GM12878 (cell line): ENCODE data around the gene GALNT16. TPM values are rescaled to one million over a fixed set of nuclear protein-coding genes. Genes with fewer than 3 reads are reported as not detected.

Source experiments
- ATAC-seq: fragments of 200-7000 bp; cut with Tn5 transposase; 3 replicates; pipeline ENCODE4 v1.9.1; 2020; ENCODE audit warnings: mild to moderate bottlenecking, moderate library complexity
- BruUV-seq: library from RNA; stranded (reverse); fragments of 400-500 nt; replicated peaks from 2 replicates; lab custom pipeline; 2021; lab: Mats Ljungman, UMichigan
- CTCF ChIA-PET: fragments of 300-600 bp; sonication (Branson Sonifier 250); formaldehyde crosslinking; extraction: SDS; loops from one replicate; lab custom pipeline; 2021; ENCODE audit warnings: inconsistent platforms; lab: Yijun Ruan, JAX
- POLR2A ChIA-PET: fragments of 350-600 bp; formaldehyde crosslinking; extraction: SDS; loops from one replicate; lab custom pipeline; 2021; ENCODE audit warnings: inconsistent platforms; lab: Charles Lee
- RAD21 ChIA-PET: fragments of 300-600 bp; sonication (Branson Sonifier 250); formaldehyde crosslinking; loops from one replicate; lab custom pipeline; 2023; ENCODE audit warnings: antibody characterized with exemption; ENCODE audit not compliant: unreplicated experiment; lab: Charles Lee
- SMC1A ChIA-PET: fragments of 300-600 bp; sonication (Branson Sonifier 250); formaldehyde crosslinking; loops from one replicate; lab custom pipeline; 2023; ENCODE audit not compliant: unreplicated experiment, uncharacterized antibody; lab: Charles Lee
- DNase-seq: peaks from one replicate; pipeline ENCODE4 v3.0.0-alpha.2; 2011; ENCODE audit warnings: low read depth, low spot score
- FAIRE-seq: peaks from 3 replicates; lab custom pipeline; 2011; peaks lifted over from hg19 to GRCh38; lab: Jason Lieb, UNC
- H2AFZ ChIP-seq: 2 replicates; pipeline ENCODE4 v1.6.0; 2011; ENCODE audit warnings: low read depth, low read length, control low read depth; ENCODE audit not compliant: control insufficient read depth
- H3K27ac ChIP-seq: 2 replicates; pipeline ENCODE4 v1.5.1; 2011; ENCODE audit warnings: control low read depth; ENCODE audit not compliant: control insufficient read depth, insufficient read depth
- H3K27me3 ChIP-seq, 2 experiments: replicated peaks in 1 of 2; 2 replicates each; pipeline versions ENCODE4 v1.6.0 to v1.6.1; 2011; ENCODE audit warnings: low read length in 1 of 2; ENCODE audit not compliant: control insufficient read depth in 2 of 2, insufficient read depth in 2 of 2
- H3K36me3 ChIP-seq, 2 experiments: 2 replicates each; pipeline ENCODE4 v1.5.1; 2011; ENCODE audit warnings: low read length in 1 of 2; ENCODE audit not compliant: control insufficient read depth in 2 of 2, insufficient read depth in 2 of 2
- H3K4me1 ChIP-seq: 2 replicates; pipeline ENCODE4 v1.6.1; 2011; ENCODE audit warnings: mild to moderate bottlenecking, low read length, moderate library complexity, mixed read lengths; ENCODE audit not compliant: control insufficient read depth, insufficient read depth
- H3K4me2 ChIP-seq: 2 replicates; pipeline ENCODE4 v1.6.0; 2011; ENCODE audit warnings: control low read depth; ENCODE audit not compliant: control insufficient read depth, insufficient read depth
- H3K4me3 ChIP-seq: fragments of 200-600 bp; sonication (generic); 2 replicates; pipeline ENCODE4 v1.5.1; 2016
- H3K79me2 ChIP-seq: 2 replicates; pipeline ENCODE4 v1.6.0; 2011; ENCODE audit warnings: low read length; ENCODE audit not compliant: control insufficient read depth, insufficient read depth
- H3K9ac ChIP-seq: 2 replicates; pipeline ENCODE4 v1.8.0; 2011; ENCODE audit warnings: low read length, control low read depth, mixed read lengths; ENCODE audit not compliant: control insufficient read depth, insufficient read depth
- H3K9me3 ChIP-seq: replicated peaks from 3 replicates; pipeline ENCODE4 v1.5.1; 2011; ENCODE audit warnings: mild to moderate bottlenecking, low read length; ENCODE audit not compliant: control insufficient read depth, insufficient read depth
- H4K20me1 ChIP-seq: 2 replicates; pipeline ENCODE4 v1.6.0; 2011; ENCODE audit not compliant: control insufficient read depth, insufficient read depth
- ETV6 ChIP-seq, 2 experiments: fragments of 450-650 bp in 1 of 2; IDR thresholded peaks in 1 of 2; conservative IDR thresholded peaks in 1 of 2; 2 replicates each; pipeline ENCODE4 v1.6.1; 2014; ENCODE audit warnings: antibody characterized with exemption in 1 of 2, borderline replicate concordance in 1 of 2, low read depth in 1 of 2, mild to moderate bottlenecking in 1 of 2, moderate library complexity in 1 of 2
- IKZF2 ChIP-seq, 2 experiments: fragments of 450-650 bp; IDR thresholded peaks; 2 replicates each; pipeline ENCODE4 v1.6.1; 2017; ENCODE audit warnings: mild to moderate bottlenecking in 2 of 2, moderate library complexity in 2 of 2
- IRF3 ChIP-seq: fragments of 450-650 bp; IDR thresholded peaks from 2 replicates; pipeline ENCODE4 v1.6.1; 2014; ENCODE audit warnings: mild to moderate bottlenecking
- JUNB ChIP-seq: IDR thresholded peaks from 2 replicates; pipeline ENCODE4 v1.6.1; 2016; ENCODE audit warnings: antibody characterized with exemption, mild to moderate bottlenecking
- MYB ChIP-seq: fragments of 150-350 bp; IDR thresholded peaks from 2 replicates; pipeline ENCODE4 v1.6.1; 2014; ENCODE audit warnings: mild to moderate bottlenecking, low read depth, low read length, borderline replicate concordance
- RELB ChIP-seq: fragments of 450-650 bp; IDR thresholded peaks from 2 replicates; pipeline ENCODE4 v1.6.1; 2017; ENCODE audit warnings: low read depth, mild to moderate bottlenecking, moderate library complexity
- STAT3 ChIP-seq: IDR thresholded peaks from 2 replicates; pipeline ENCODE4 v1.6.1; 2011; ENCODE audit warnings: low read depth, low read length, improper control_type of control experiment
- WRNIP1 ChIP-seq: IDR thresholded peaks from 2 replicates; pipeline ENCODE4 v1.6.1; 2011; ENCODE audit warnings: low read depth, low read length, improper control_type of control experiment, borderline replicate concordance
- WGBS: methylation state at CpG from one replicate; pipeline ENCODE4 v1.1.6; 2016; ENCODE audit warnings: low lambda C conversion rate; ENCODE audit not compliant: insufficient replicate concordance, insufficient coverage; ENCODE audit errors: missing lambda C conversion rate; 5-methylcytosine and 5-hydroxymethylcytosine counted together
- in situ Hi-C: fragments of 300-500 bp; cut with MboI; formaldehyde crosslinking; loops from 9 replicates; pipeline ENCODE4 v1.14.3; 2018; ENCODE audit warnings: mixed read lengths
- intact Hi-C: fragments of 100-400 bp; cut with micrococcal nuclease; formaldehyde crosslinking; loops from one replicate; pipeline ENCODE4 v1.14.2; 2022; ENCODE audit not compliant: unreplicated experiment
- polyA plus RNA-seq, 11 experiments: library from polyadenylated mRNA; depleted of rRNA in 4 of 11; unstranded in 6 of 11; stranded (reverse) in 5 of 11; fragments of >200 nt; fragmentation: Nextera tagmentation in 4 of 11; fragmentation: Illumina TruSeq in 1 of 11; extraction: Ambion mirVana in 4 of 11; extraction: Trizol in 1 of 11; gene quantifications; 1 replicate in 1 of 11; 2 replicates in 10 of 11; pipeline versions ENCODE4 v1.2.1 to v1.2.3, GENCODE V29; 2011 to 2016; ENCODE audit warnings: inconsistent platforms in 2 of 11, missing spikeins in 2 of 11, low read depth in 1 of 11
- total RNA-seq, 4 experiments: library from RNA; depleted of rRNA in 3 of 4; stranded (reverse); fragments of >200 nt in 3 of 4; fragmentation: Illumina TruSeq in 1 of 4; extraction: Trizol in 1 of 4; gene quantifications; 2 replicates each; pipeline versions ENCODE4 v1.2.1 to v1.2.3, GENCODE V29; 2013 to 2021

Gene GALNT16
- total and polyA plus RNA-seq, 10 of the 15 experiments (the other 5 are each of a cell fraction or from before 2014, with no cell fraction given) = under 0.01 to 0.08 (median 0.03) TPM; not detected in 3

- no peaks in the 10 kb centered on the region for H4K20me1 ChIP-seq
- no peaks in the 10 kb centered on the region; the same call in 1 of the 2 replicates for H3K4me1 ChIP-seq
- TF ChIP-seq JUNB (no peak), STAT3 (no peak)
- FAIRE-seq (no peak), DNase-seq (no peak), ATAC-seq (no peak)
- no peak overlapping the region for H3K4me3 ChIP-seq
- no peaks in the 10 kb centered on the region; a peak in 1 of 4 replicates for H3K27me3 ChIP-seq
- H3K27ac ChIP-seq = no peak overlapping the region
- no peak overlapping the region for H2AFZ ChIP-seq
- H3K36me3 ChIP-seq = no peaks in the 10 kb centered on the region
- no peak overlapping the region for H3K9ac ChIP-seq
- POLR2A ChIA-PET = no interaction called here
- no peak overlapping the region for H3K4me2 ChIP-seq
- SMC1A ChIA-PET = interaction anchor here (0.7 kb wide), 1 partner anchor 36 kb away, joined by 3 read pairs; no protein-coding TSS in a partner anchor
- no TSS peak for BruUV-seq
- intact Hi-C loops = no loop called here
- in situ Hi-C loops = no loop called here
- 33% methylated on average over 5 of the region's 5 CpGs for WGBS
- CTCF ChIA-PET = no interaction called here
- no peaks in the 10 kb centered on the region for H3K79me2 ChIP-seq
- RAD21 ChIA-PET = no interaction called here
- no peaks in the 10 kb centered on the region for H3K9me3 ChIP-seq
Measured at GRCh38 chr14:69312608-69313007, 52.6 kb downstream of the GALNT16 start.

GRCh38 chr14:69313176-69313575 is 53.2 kb downstream of the GALNT16 start:
- RAD21 ChIA-PET = no interaction called here
- no peaks in the 10 kb centered on the region for H3K36me3 ChIP-seq
- intact Hi-C loops (no loop called here), in situ Hi-C loops (no loop called here)
- no peak overlapping the region for H3K4me3 ChIP-seq
- no peaks in the 10 kb centered on the region for H4K20me1 ChIP-seq
- no peaks in the 10 kb centered on the region; a peak in 1 of 4 replicates for H3K27me3 ChIP-seq
- POLR2A ChIA-PET = no interaction called here
- WGBS = 61% methylated on average over 6 of the region's 6 CpGs
- no peaks in the 10 kb centered on the region for H3K9me3 ChIP-seq
- no peak overlapping the region for H2AFZ ChIP-seq
- no peaks in the 10 kb centered on the region for H3K79me2 ChIP-seq
- peaks cover 4% of the 10 kb centered on the region for H3K4me1 ChIP-seq
- BruUV-seq = no TSS peak
- ATAC-seq = no peak
- no peak for TF ChIP-seq ETV6 (conservative IDR thresholded peaks at IDR 0.05 in 1 of 2, IDR thresholded peaks at IDR 0.05 in 1 of 2; ENCODE audit: borderline replicate concordance in 1 of 2, low read depth in 1 of 2)
- no peak for TF ChIP-seq WRNIP1
- no peak for TF ChIP-seq IKZF2 (IDR thresholded peaks at IDR 0.05)
- TF ChIP-seq RELB = no peak
- no peak for TF ChIP-seq IRF3
- TF ChIP-seq MYB = no peak
- DNase-seq = no peak
- H3K9ac ChIP-seq = no peak overlapping the region
- SMC1A ChIA-PET = no interaction called here
- H3K27ac ChIP-seq = no peak overlapping the region
- no peak for FAIRE-seq
- H3K4me2 ChIP-seq = no peak overlapping the region
- CTCF ChIA-PET = no interaction called here
